Measurements from ENCODE around the gene RPL39L.

RPL39L gene

GRCh38 chr3:187105700-187106099, 33.6 kb downstream of the RPL39L start:
- Histone ChIP-seq H3K9me3 (ENCODE audit: insufficient read depth, low read length) (0 out of 2 replicates have a peak, but pooled peaks cover 1% of the 10 kb centered on the region), H3K4me3 (ENCODE audit: insufficient read length, low read depth) (no peak overlapping the region), H3K4me1 (ENCODE audit: insufficient read depth, insufficient read length) (no peaks in the 10 kb centered on the region), H3K36me3 (ENCODE audit: insufficient read depth, insufficient read length, low read length) (peaks cover 6% of the 10 kb centered on the region), H3K9ac (ENCODE audit: insufficient read length, low read depth) (no peak overlapping the region), H3K27me3 (ENCODE audit: insufficient read depth, insufficient read length) (no peaks in the 10 kb centered on the region)
- TF ChIP-seq YY1 (IDR thresholded peaks at IDR 0.05; ENCODE audit: insufficient read depth, insufficient read length) (no peak), ZNF274 (IDR thresholded peaks at IDR 0.05; ENCODE audit: low read depth, low read length) (no peak), SUZ12 (IDR thresholded peaks at IDR 0.05; ENCODE audit: extremely low read depth, insufficient read depth, insufficient read length) (no peak)
- DNase-seq (ENCODE audit: low read depth, low spot score), result no peak

- H3K4me1 ChIP-seq (ENCODE audit: insufficient read depth, insufficient read length), result no peaks in the 10 kb centered on the region
- no peak overlapping the region for H3K4me3 ChIP-seq (ENCODE audit: insufficient read length, low read depth)
- TF ChIP-seq ZNF274 (IDR thresholded peaks at IDR 0.05; ENCODE audit: low read depth, low read length), result no peak
- TF ChIP-seq YY1 (IDR thresholded peaks at IDR 0.05; ENCODE audit: insufficient read depth, insufficient read length), result no peak
- no peak for TF ChIP-seq SUZ12 (IDR thresholded peaks at IDR 0.05; ENCODE audit: extremely low read depth, insufficient read depth, insufficient read length)
- no peak overlapping the region for H3K9ac ChIP-seq (ENCODE audit: insufficient read length, low read depth)
- no peaks in the 10 kb centered on the region for H3K27me3 ChIP-seq (ENCODE audit: insufficient read depth, insufficient read length)
- no peaks in the 10 kb centered on the region for H3K36me3 ChIP-seq (ENCODE audit: insufficient read depth, insufficient read length, low read length)
- no peak for DNase-seq (ENCODE audit: low read depth, low spot score)
- 0 out of 2 replicates have a peak, but pooled peaks cover 5% of the 10 kb centered on the region for H3K9me3 ChIP-seq (ENCODE audit: insufficient read depth, low read length)
These were observed 34.4 kb downstream of the RPL39L start for GRCh38 chr3:187104933-187105332.

GRCh38 chr3:187104342-187104741, 35.0 kb downstream of the RPL39L start:
- Histone ChIP-seq H3K9me3 (ENCODE audit: insufficient read depth, low read length) (0 out of 2 replicates have a peak, but pooled peaks cover 5% of the 10 kb centered on the region), H3K36me3 (ENCODE audit: insufficient read depth, insufficient read length, low read length) (no peaks in the 10 kb centered on the region), H3K4me1 (ENCODE audit: insufficient read depth, insufficient read length) (no peaks in the 10 kb centered on the region), H3K27me3 (ENCODE audit: insufficient read depth, insufficient read length) (no peaks in the 10 kb centered on the region), H3K4me3 (ENCODE audit: insufficient read length, low read depth) (no peak overlapping the region), H3K9ac (ENCODE audit: insufficient read length, low read depth) (no peak overlapping the region)
- TF ChIP-seq SUZ12 (IDR thresholded peaks at IDR 0.05; ENCODE audit: extremely low read depth, insufficient read depth, insufficient read length) (no peak), YY1 (IDR thresholded peaks at IDR 0.05; ENCODE audit: insufficient read depth, insufficient read length) (no peak)
- DNase-seq (ENCODE audit: low read depth, low spot score), result no peak

GRCh38 chr3:187103251-187103650, 36.0 kb downstream of the RPL39L start:
- 0 out of 2 replicates have a peak, but pooled peaks cover 5% of the 10 kb centered on the region for H3K9me3 ChIP-seq (ENCODE audit: insufficient read depth, low read length)
- DNase-seq (ENCODE audit: low read depth, low spot score), result no peak
- H3K4me3 ChIP-seq (ENCODE audit: insufficient read length, low read depth), result no peak overlapping the region
- no peaks in the 10 kb centered on the region for H3K4me1 ChIP-seq (ENCODE audit: insufficient read depth, insufficient read length)
- no peaks in the 10 kb centered on the region for H3K27me3 ChIP-seq (ENCODE audit: insufficient read depth, insufficient read length)
- no peaks in the 10 kb centered on the region for H3K36me3 ChIP-seq (ENCODE audit: insufficient read depth, insufficient read length, low read length)
- no peak overlapping the region for H3K9ac ChIP-seq (ENCODE audit: insufficient read length, low read depth)
- TF ChIP-seq ZNF274 (IDR thresholded peaks at IDR 0.05; ENCODE audit: low read depth, low read length), result no peak
- TF ChIP-seq SUZ12 (IDR thresholded peaks at IDR 0.05; ENCODE audit: extremely low read depth, insufficient read depth, insufficient read length), result no peak
- TF ChIP-seq YY1 (IDR thresholded peaks at IDR 0.05; ENCODE audit: insufficient read depth, insufficient read length), result no peak

GRCh38 chr3:187102073-187102634, 37.1 kb downstream of the RPL39L start:
- H3K4me3 ChIP-seq (ENCODE audit: insufficient read length, low read depth), result no peak overlapping the region
- H3K27me3 ChIP-seq (ENCODE audit: insufficient read depth, insufficient read length), result no peaks in the 10 kb centered on the region
- H3K9ac ChIP-seq (ENCODE audit: insufficient read length, low read depth), result no peak overlapping the region
- no peaks in the 10 kb centered on the region for H3K36me3 ChIP-seq (ENCODE audit: insufficient read depth, insufficient read length, low read length)
- no peak for DNase-seq (ENCODE audit: low read depth, low spot score)
- 0 out of 2 replicates have a peak, but pooled peaks cover 5% of the 10 kb centered on the region for H3K9me3 ChIP-seq (ENCODE audit: insufficient read depth, low read length)
- TF ChIP-seq SUZ12 (IDR thresholded peaks at IDR 0.05; ENCODE audit: extremely low read depth, insufficient read depth, insufficient read length) (no peak), YY1 (IDR thresholded peaks at IDR 0.05; ENCODE audit: insufficient read depth, insufficient read length) (no peak), ZNF274 (IDR thresholded peaks at IDR 0.05; ENCODE audit: low read depth, low read length) (no peak)
- H3K4me1 ChIP-seq (ENCODE audit: insufficient read depth, insufficient read length), result no peaks in the 10 kb centered on the region

- no peak for TF ChIP-seq ZNF274 (IDR thresholded peaks at IDR 0.05; ENCODE audit: low read depth, low read length)
- no peak for TF ChIP-seq YY1 (IDR thresholded peaks at IDR 0.05; ENCODE audit: insufficient read depth, insufficient read length)
- TF ChIP-seq SUZ12 (IDR thresholded peaks at IDR 0.05; ENCODE audit: extremely low read depth, insufficient read depth, insufficient read length), result no peak
- no peak overlapping the region for H3K4me3 ChIP-seq (ENCODE audit: insufficient read length, low read depth)
- 0 out of 2 replicates have a peak, but pooled peaks cover 5% of the 10 kb centered on the region for H3K9me3 ChIP-seq (ENCODE audit: insufficient read depth, low read length)
- H3K9ac ChIP-seq (ENCODE audit: insufficient read length, low read depth), result no peak overlapping the region
- H3K36me3 ChIP-seq (ENCODE audit: insufficient read depth, insufficient read length, low read length), result no peaks in the 10 kb centered on the region
- no peaks in the 10 kb centered on the region for H3K4me1 ChIP-seq (ENCODE audit: insufficient read depth, insufficient read length)
- no peaks in the 10 kb centered on the region for H3K27me3 ChIP-seq (ENCODE audit: insufficient read depth, insufficient read length)
- no peak for DNase-seq (ENCODE audit: low read depth, low spot score)
These were observed 37.9 kb downstream of the RPL39L start for GRCh38 chr3:187101184-187102072.

GRCh38 chr3:187098923-187099512, 40.3 kb downstream of the RPL39L start:
- no peak for DNase-seq (ENCODE audit: low read depth, low spot score)
- Histone ChIP-seq H3K27me3 (ENCODE audit: insufficient read depth, insufficient read length) (no peaks in the 10 kb centered on the region), H3K4me3 (ENCODE audit: insufficient read length, low read depth) (no peak overlapping the region), H3K9me3 (ENCODE audit: insufficient read depth, low read length) (peaks cover 5% of the 10 kb centered on the region; the same call in 1 of the 2 replicates), H3K4me1 (ENCODE audit: insufficient read depth, insufficient read length) (no peaks in the 10 kb centered on the region), H3K9ac (ENCODE audit: insufficient read length, low read depth) (no peak overlapping the region), H3K36me3 (ENCODE audit: insufficient read depth, insufficient read length, low read length) (no peaks in the 10 kb centered on the region)
- TF ChIP-seq ZNF274 (IDR thresholded peaks at IDR 0.05; ENCODE audit: low read depth, low read length), result no peak
- no peak for TF ChIP-seq SUZ12 (IDR thresholded peaks at IDR 0.05; ENCODE audit: extremely low read depth, insufficient read depth, insufficient read length)
- TF ChIP-seq YY1 (IDR thresholded peaks at IDR 0.05; ENCODE audit: insufficient read depth, insufficient read length), result no peak
